ENCODE results near the gene HNRNPC. TPM values are rescaled to one million over a fixed set of nuclear protein-coding genes. Genes with fewer than 3 reads are reported as not detected.

HNRNPC gene
- total and polyA plus RNA-seq, 2 of the 8 experiments (the other 6 are each of a cell fraction or from before 2014, with no cell fraction given): 781 to 1,207 TPM

DNA sequence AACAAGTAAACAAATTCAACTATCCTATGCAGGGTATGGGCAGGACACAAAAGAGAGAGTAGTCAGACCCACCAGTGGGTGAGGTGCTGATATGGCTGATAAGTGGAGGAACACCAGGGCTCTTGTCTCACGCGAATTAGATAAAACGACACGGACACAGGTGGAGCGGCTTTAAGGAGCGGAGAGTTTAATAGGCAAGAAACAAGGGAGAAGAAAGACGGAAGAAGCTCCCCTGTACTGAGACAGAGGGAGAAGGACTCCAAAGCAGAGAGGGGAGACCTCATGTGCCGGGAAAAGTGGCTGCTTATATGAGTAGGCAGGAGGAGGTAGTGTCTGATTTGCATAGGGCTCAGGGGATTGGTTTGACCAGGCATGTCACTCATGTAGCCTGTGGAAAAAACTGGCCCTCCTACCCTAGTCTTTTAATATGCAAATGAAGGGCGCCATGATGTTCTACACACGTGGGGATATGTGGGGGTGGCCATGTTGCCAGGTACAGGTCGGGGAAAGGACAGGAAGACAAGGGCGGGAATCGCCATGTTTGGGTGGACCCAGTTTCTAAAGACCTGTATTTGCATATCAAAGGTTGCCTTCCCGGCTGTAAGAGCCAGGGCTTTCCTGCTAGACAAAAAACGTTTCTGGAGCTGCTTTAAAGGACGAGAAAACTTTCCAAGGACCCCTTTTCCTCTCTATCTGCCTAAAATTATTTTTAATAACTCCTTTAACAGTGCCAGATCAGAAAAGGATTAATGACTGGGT lies 39.4 kb upstream of the HNRNPC start (continued):
- TF ChIP-seq NANOG (IDR thresholded peaks at IDR 0.05; ENCODE audit: insufficient read depth, low read depth, low read length, poor library complexity, severe bottlenecking) (no peak), RFX5 (IDR thresholded peaks at IDR 0.05; ENCODE audit: borderline replicate concordance, low read depth, low read length) (no peak), TAF1 (IDR thresholded peaks at IDR 0.05; ENCODE audit: low read depth, low read length) (peak; percentile 93), SP4 (IDR thresholded peaks at IDR 0.05; ENCODE audit: low read length) (0 out of 2 replicates have a peak, but pooled peaks have one; percentile 49), POLR2A (IDR thresholded peaks at IDR 0.05; ENCODE audit: control extremely low read depth in 1 of 2, low read depth in 2 of 2, low read length in 2 of 2) (peak; percentile 97), TBP (IDR thresholded peaks at IDR 0.05; ENCODE audit: low read depth, low read length) (peak; percentile 94), CREB1 (IDR thresholded peaks at IDR 0.05) (peak; percentile 73), ASH2L (IDR thresholded peaks at IDR 0.05; ENCODE audit: low read length) (peak; percentile 65)
- TF ChIP-seq, protein P1, sequence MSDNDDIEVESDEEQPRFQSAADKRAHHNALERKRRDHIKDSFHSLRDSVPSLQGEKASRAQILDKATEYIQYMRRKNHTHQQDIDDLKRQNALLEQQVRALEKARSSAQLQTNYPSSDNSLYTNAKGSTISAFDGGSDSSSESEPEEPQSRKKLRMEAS (IDR thresholded peaks at IDR 0.05): peak; percentile 95
- TF ChIP-seq, protein P2, sequence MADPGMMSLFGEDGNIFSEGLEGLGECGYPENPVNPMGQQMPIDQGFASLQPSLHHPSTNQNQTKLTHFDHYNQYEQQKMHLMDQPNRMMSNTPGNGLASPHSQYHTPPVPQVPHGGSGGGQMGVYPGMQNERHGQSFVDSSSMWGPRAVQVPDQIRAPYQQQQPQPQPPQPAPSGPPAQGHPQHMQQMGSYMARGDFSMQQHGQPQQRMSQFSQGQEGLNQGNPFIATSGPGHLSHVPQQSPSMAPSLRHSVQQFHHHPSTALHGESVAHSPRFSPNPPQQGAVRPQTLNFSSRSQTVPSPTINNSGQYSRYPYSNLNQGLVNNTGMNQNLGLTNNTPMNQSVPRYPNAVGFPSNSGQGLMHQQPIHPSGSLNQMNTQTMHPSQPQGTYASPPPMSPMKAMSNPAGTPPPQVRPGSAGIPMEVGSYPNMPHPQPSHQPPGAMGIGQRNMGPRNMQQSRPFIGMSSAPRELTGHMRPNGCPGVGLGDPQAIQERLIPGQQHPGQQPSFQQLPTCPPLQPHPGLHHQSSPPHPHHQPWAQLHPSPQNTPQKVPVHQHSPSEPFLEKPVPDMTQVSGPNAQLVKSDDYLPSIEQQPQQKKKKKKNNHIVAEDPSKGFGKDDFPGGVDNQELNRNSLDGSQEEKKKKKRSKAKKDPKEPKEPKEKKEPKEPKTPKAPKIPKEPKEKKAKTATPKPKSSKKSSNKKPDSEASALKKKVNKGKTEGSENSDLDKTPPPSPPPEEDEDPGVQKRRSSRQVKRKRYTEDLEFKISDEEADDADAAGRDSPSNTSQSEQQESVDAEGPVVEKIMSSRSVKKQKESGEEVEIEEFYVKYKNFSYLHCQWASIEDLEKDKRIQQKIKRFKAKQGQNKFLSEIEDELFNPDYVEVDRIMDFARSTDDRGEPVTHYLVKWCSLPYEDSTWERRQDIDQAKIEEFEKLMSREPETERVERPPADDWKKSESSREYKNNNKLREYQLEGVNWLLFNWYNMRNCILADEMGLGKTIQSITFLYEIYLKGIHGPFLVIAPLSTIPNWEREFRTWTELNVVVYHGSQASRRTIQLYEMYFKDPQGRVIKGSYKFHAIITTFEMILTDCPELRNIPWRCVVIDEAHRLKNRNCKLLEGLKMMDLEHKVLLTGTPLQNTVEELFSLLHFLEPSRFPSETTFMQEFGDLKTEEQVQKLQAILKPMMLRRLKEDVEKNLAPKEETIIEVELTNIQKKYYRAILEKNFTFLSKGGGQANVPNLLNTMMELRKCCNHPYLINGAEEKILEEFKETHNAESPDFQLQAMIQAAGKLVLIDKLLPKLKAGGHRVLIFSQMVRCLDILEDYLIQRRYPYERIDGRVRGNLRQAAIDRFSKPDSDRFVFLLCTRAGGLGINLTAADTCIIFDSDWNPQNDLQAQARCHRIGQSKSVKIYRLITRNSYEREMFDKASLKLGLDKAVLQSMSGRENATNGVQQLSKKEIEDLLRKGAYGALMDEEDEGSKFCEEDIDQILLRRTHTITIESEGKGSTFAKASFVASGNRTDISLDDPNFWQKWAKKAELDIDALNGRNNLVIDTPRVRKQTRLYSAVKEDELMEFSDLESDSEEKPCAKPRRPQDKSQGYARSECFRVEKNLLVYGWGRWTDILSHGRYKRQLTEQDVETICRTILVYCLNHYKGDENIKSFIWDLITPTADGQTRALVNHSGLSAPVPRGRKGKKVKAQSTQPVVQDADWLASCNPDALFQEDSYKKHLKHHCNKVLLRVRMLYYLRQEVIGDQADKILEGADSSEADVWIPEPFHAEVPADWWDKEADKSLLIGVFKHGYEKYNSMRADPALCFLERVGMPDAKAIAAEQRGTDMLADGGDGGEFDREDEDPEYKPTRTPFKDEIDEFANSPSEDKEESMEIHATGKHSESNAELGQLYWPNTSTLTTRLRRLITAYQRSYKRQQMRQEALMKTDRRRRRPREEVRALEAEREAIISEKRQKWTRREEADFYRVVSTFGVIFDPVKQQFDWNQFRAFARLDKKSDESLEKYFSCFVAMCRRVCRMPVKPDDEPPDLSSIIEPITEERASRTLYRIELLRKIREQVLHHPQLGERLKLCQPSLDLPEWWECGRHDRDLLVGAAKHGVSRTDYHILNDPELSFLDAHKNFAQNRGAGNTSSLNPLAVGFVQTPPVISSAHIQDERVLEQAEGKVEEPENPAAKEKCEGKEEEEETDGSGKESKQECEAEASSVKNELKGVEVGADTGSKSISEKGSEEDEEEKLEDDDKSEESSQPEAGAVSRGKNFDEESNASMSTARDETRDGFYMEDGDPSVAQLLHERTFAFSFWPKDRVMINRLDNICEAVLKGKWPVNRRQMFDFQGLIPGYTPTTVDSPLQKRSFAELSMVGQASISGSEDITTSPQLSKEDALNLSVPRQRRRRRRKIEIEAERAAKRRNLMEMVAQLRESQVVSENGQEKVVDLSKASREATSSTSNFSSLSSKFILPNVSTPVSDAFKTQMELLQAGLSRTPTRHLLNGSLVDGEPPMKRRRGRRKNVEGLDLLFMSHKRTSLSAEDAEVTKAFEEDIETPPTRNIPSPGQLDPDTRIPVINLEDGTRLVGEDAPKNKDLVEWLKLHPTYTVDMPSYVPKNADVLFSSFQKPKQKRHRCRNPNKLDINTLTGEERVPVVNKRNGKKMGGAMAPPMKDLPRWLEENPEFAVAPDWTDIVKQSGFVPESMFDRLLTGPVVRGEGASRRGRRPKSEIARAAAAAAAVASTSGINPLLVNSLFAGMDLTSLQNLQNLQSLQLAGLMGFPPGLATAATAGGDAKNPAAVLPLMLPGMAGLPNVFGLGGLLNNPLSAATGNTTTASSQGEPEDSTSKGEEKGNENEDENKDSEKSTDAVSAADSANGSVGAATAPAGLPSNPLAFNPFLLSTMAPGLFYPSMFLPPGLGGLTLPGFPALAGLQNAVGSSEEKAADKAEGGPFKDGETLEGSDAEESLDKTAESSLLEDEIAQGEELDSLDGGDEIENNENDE (IDR thresholded peaks at IDR 0.05; ENCODE audit: insufficient replicate concordance, low read length): no peak

Data from H1 (cell line).